WTC11 (cell line): Measurements from ENCODE around the gene LGALS8. TPM values are rescaled to one million over a fixed set of nuclear protein-coding genes. Genes with fewer than 3 reads are reported as not detected.

ENCODE experiments used
- ATAC-seq: fragments of 200-7000 bp; cut with Tn5 transposase; 2 replicates; pipeline ENCODE4 v1.10.0; 2021; ENCODE audit warnings: mild to moderate bottlenecking, moderate library complexity
- CTCF ChIA-PET: fragments of 300-600 bp; sonication (Branson Sonifier 250); formaldehyde crosslinking; loops from one replicate; lab custom pipeline; 2021; ENCODE audit warnings: antibody characterized with exemption; lab: Charles Lee
- POLR2A ChIA-PET: fragments of 350-600 bp; sonication (Branson Sonifier 250); formaldehyde crosslinking; loops from one replicate; lab custom pipeline; 2021; ENCODE audit warnings: antibody characterized with exemption; lab: Charles Lee
- DNase-seq: peaks from one replicate; pipeline ENCODE4 v3.0.0; 2021; ENCODE audit warnings: low spot score
- H3K27ac Mint-ChIP-seq: 2 replicates; pipeline ENCODE4 v1.8.0; 2021; ENCODE audit warnings: mixed read lengths
- H3K27me3 Mint-ChIP-seq: 2 replicates; pipeline ENCODE4 v1.8.0; 2021; ENCODE audit warnings: low read depth, mild to moderate bottlenecking, moderate library complexity, mixed read lengths
- H3K36me3 Mint-ChIP-seq: 2 replicates; pipeline ENCODE4 v1.8.0; 2021; ENCODE audit warnings: mixed read lengths
- H3K4me1 Mint-ChIP-seq: 2 replicates; pipeline ENCODE4 v1.8.0; 2022; ENCODE audit warnings: mixed read lengths
- H3K4me3 Mint-ChIP-seq: 2 replicates; pipeline ENCODE4 v1.8.0; 2021; ENCODE audit warnings: mild to moderate bottlenecking, moderate library complexity, mixed read lengths
- H3K9me3 Mint-ChIP-seq: 2 replicates; pipeline ENCODE4 v1.8.0; 2021; ENCODE audit warnings: mixed read lengths
- AR ChIP-seq: fragments of 250-450 bp; sonication (Bioruptor Pico); IDR thresholded peaks from 2 replicates; pipeline ENCODE4 v1.9.0; 2021; ENCODE audit warnings: mild to moderate bottlenecking
- ATF6 ChIP-seq: sonication (generic); formaldehyde crosslinking; IDR thresholded peaks from 2 replicates; pipeline ENCODE4 v1.8.1; 2023; ENCODE audit warnings: mild to moderate bottlenecking, missing genetic modification reagents
- CBFB ChIP-seq: sonication (generic); formaldehyde crosslinking; IDR thresholded peaks from 2 replicates; pipeline ENCODE4 v1.8.1; 2022; ENCODE audit warnings: mild to moderate bottlenecking, low read depth, missing genetic modification reagents
- CDX4 ChIP-seq: fragments of 250-450 bp; sonication (Bioruptor Pico); IDR thresholded peaks from 2 replicates; pipeline ENCODE4 v1.9.0; 2021; ENCODE audit warnings: moderate library complexity, mild to moderate bottlenecking, inconsistent platforms, borderline replicate concordance
- E2F5 ChIP-seq: sonication (generic); formaldehyde crosslinking; IDR thresholded peaks from 2 replicates; pipeline ENCODE4 v1.8.1; 2022; ENCODE audit warnings: mild to moderate bottlenecking, moderate library complexity, missing genetic modification reagents
- FOXP1 ChIP-seq: sonication (generic); formaldehyde crosslinking; IDR thresholded peaks from 2 replicates; pipeline ENCODE4 v1.8.0; 2022; ENCODE audit warnings: missing genetic modification reagents, mild to moderate bottlenecking, moderate library complexity, borderline replicate concordance
- HMGXB4 ChIP-seq: sonication (generic); formaldehyde crosslinking; IDR thresholded peaks from 2 replicates; pipeline ENCODE4 v1.8.1; 2023; ENCODE audit warnings: mild to moderate bottlenecking, moderate library complexity, missing genetic modification reagents
- MXD4 ChIP-seq: fragments of 250-450 bp; sonication (Bioruptor Pico); IDR thresholded peaks from 2 replicates; pipeline ENCODE4 v1.8.0; 2021; ENCODE audit warnings: mild to moderate bottlenecking, moderate library complexity, borderline replicate concordance
- SOX15 ChIP-seq: fragments of 250-450 bp; sonication (Bioruptor Pico); IDR thresholded peaks from 2 replicates; pipeline ENCODE4 v1.9.0; 2021; ENCODE audit warnings: mild to moderate bottlenecking
- STAT6 ChIP-seq: sonication (generic); formaldehyde crosslinking; conservative IDR thresholded peaks from 2 replicates; pipeline ENCODE4 v1.8.1; 2023; ENCODE audit warnings: mild to moderate bottlenecking, low read depth, missing genetic modification reagents, moderate library complexity
- ZMAT4 ChIP-seq: fragments of 250-450 bp; sonication (Bioruptor Pico); IDR thresholded peaks from 2 replicates; pipeline ENCODE4 v1.9.0; 2021; ENCODE audit warnings: mild to moderate bottlenecking
- ZNF263 ChIP-seq: sonication (generic); formaldehyde crosslinking; IDR thresholded peaks from 2 replicates; pipeline ENCODE4 v1.8.1; 2022; ENCODE audit warnings: low read depth, mild to moderate bottlenecking, moderate library complexity, missing genetic modification reagents
- ZNF281 ChIP-seq: sonication (generic); formaldehyde crosslinking; IDR thresholded peaks from 2 replicates; pipeline ENCODE4 v1.8.0; 2023; ENCODE audit warnings: mild to moderate bottlenecking, missing genetic modification reagents
- ZSCAN18 ChIP-seq: fragments of 250-450 bp; sonication (Bioruptor Pico); IDR thresholded peaks from 2 replicates; pipeline ENCODE4 v2.1.2; 2022; ENCODE audit warnings: mild to moderate bottlenecking, moderate library complexity
- total RNA-seq: library from RNA; stranded (reverse); gene quantifications from 3 replicates; pipeline ENCODE4 v1.2.3, GENCODE V29; 2021

LGALS8 gene
- total RNA-seq, 1 experiment from 2014 or later = 8.6 TPM

- no peak overlapping the region for H3K27ac Mint-ChIP-seq
- H3K9me3 Mint-ChIP-seq = no peaks in the 10 kb centered on the region
- ChIA-PET CTCF (interaction anchor here (1.6 kb wide), 1 partner anchor 34 kb away, joined by 3 read pairs; no protein-coding TSS in a partner anchor), POLR2A (interaction anchor here (0.9 kb wide), 2 partner anchors 18 to 23 kb away, joined by 3 read pairs; no protein-coding TSS in a partner anchor)
- H3K36me3 Mint-ChIP-seq = no peaks in the 10 kb centered on the region; the same call in 1 of the 2 replicates
- DNase-seq = no peak
- H3K4me1 Mint-ChIP-seq = peaks cover 11% of the 10 kb centered on the region
- H3K4me3 Mint-ChIP-seq = no peak overlapping the region
- TF ChIP-seq E2F5 (CRISPR knock-in tag) = no peak
- TF ChIP-seq ZSCAN18 (CRISPR knock-in tag) = no peak
- TF ChIP-seq ZNF281 = no peak
- no peak for TF ChIP-seq SOX15 (CRISPR knock-in tag)
- no peak for TF ChIP-seq CDX4 (CRISPR knock-in tag)
- no peak for TF ChIP-seq CBFB (CRISPR knock-in tag)
- TF ChIP-seq FOXP1 = no peak
- no peak for TF ChIP-seq AR (CRISPR knock-in tag)
- peaks cover 26% of the 10 kb centered on the region for H3K27me3 Mint-ChIP-seq
- no peak for ATAC-seq
These were observed 2.3 kb downstream of the LGALS8 start for GRCh38 chr1:236526079-236526478.

GRCh38 chr1:236530286-236530685 is 6.5 kb downstream of the LGALS8 start:
- Mint-ChIP-seq H3K9me3 (no peaks in the 10 kb centered on the region), H3K4me1 (peaks cover 6% of the 10 kb centered on the region), H3K27me3 (no peaks in the 10 kb centered on the region), H3K27ac (no peak overlapping the region; the same call in 1 of the 2 replicates), H3K36me3 (no peaks in the 10 kb centered on the region; the same call in 1 of the 2 replicates), H3K4me3 (no peak overlapping the region)
- ChIA-PET CTCF (interaction anchor here (1.0 kb wide), 1 partner anchor 13 kb away, joined by 3 read pairs; no protein-coding TSS in a partner anchor), POLR2A (no interaction called here)
- DNase-seq (no peak), ATAC-seq (no peak)
- TF ChIP-seq HMGXB4 (CRISPR knock-in tag) = no peak
- TF ChIP-seq ZMAT4 (CRISPR knock-in tag) = no peak
- TF ChIP-seq MXD4 (CRISPR knock-in tag) = no peak
- TF ChIP-seq STAT6 (CRISPR knock-in tag) = no peak
- no peak for TF ChIP-seq ZNF263 (CRISPR knock-in tag)
- TF ChIP-seq E2F5 (CRISPR knock-in tag) = no peak
- no peak for TF ChIP-seq ATF6
